GM12878 (cell line): ENCODE data around the gene EPS8L1. TPM values are rescaled to one million over a fixed set of nuclear protein-coding genes. Genes with fewer than 3 reads are reported as not detected.

ENCODE experiments used
- BHLHE40 ChIP-seq, 2 experiments: fragments of 450-650 bp in 1 of 2; IDR thresholded peaks; 2 replicates each; pipeline ENCODE4 v1.6.1; 2011 to 2017; ENCODE audit warnings: low read depth in 2 of 2, borderline replicate concordance in 1 of 2, improper control_type of control experiment in 1 of 2, low read length in 1 of 2, mild to moderate bottlenecking in 1 of 2
- ESRRA ChIP-seq: IDR thresholded peaks from 2 replicates; pipeline ENCODE4 v1.6.1; 2012; ENCODE audit warnings: mild to moderate bottlenecking, low read length, improper control_type of control experiment
- HCFC1 ChIP-seq: fragments of 150-350 bp; IDR thresholded peaks from 2 replicates; pipeline ENCODE4 v1.6.1; 2014; ENCODE audit warnings: low read length
- IKZF1 ChIP-seq: fragments of 450-650 bp; conservative IDR thresholded peaks from 2 replicates; pipeline ENCODE4 v1.6.1; 2017; ENCODE audit warnings: antibody characterized with exemption, mild to moderate bottlenecking
- NFYB ChIP-seq: IDR thresholded peaks from 2 replicates; pipeline ENCODE4 v1.6.1; 2011; ENCODE audit warnings: low read depth, mild to moderate bottlenecking, low read length, improper control_type of control experiment, moderate library complexity; ENCODE audit not compliant: insufficient read depth
- POLR2AphosphoS5 ChIP-seq: IDR thresholded peaks from 2 replicates; pipeline ENCODE4 v1.6.1; 2011; ENCODE audit warnings: mild to moderate bottlenecking, low read length, inconsistent platforms
- SP1 ChIP-seq: IDR thresholded peaks from one replicate; pipeline ENCODE4 v1.6.1; 2011; ENCODE audit warnings: low read depth, low read length
- SRF ChIP-seq, 2 experiments: IDR thresholded peaks; 2 replicates each; pipeline ENCODE4 v1.6.1; 2011; ENCODE audit warnings: low read depth in 2 of 2, low read length in 2 of 2, mild to moderate bottlenecking in 1 of 2, moderate library complexity in 1 of 2
- TARDBP ChIP-seq: IDR thresholded peaks from 2 replicates; pipeline ENCODE4 v1.6.1; 2016; ENCODE audit warnings: borderline replicate concordance
- TCF7 ChIP-seq: IDR thresholded peaks from 2 replicates; pipeline ENCODE4 v1.6.1; 2014; ENCODE audit warnings: antibody characterized with exemption, borderline replicate concordance
- ZNF274 ChIP-seq: IDR thresholded peaks from one replicate; pipeline ENCODE4 v1.8.0; 2011; ENCODE audit not compliant: insufficient read length, insufficient read depth
- polyA plus RNA-seq, 11 experiments: library from polyadenylated mRNA; depleted of rRNA in 4 of 11; unstranded in 6 of 11; stranded (reverse) in 5 of 11; fragments of >200 nt; fragmentation: Nextera tagmentation in 4 of 11; fragmentation: Illumina TruSeq in 1 of 11; extraction: Ambion mirVana in 4 of 11; extraction: Trizol in 1 of 11; gene quantifications; 1 replicate in 1 of 11; 2 replicates in 10 of 11; pipeline versions ENCODE4 v1.2.1 to v1.2.3, GENCODE V29; 2011 to 2016; ENCODE audit warnings: inconsistent platforms in 2 of 11, missing spikeins in 2 of 11, low read depth in 1 of 11
- total RNA-seq, 4 experiments: library from RNA; depleted of rRNA in 3 of 4; stranded (reverse); fragments of >200 nt in 3 of 4; fragmentation: Illumina TruSeq in 1 of 4; extraction: Trizol in 1 of 4; gene quantifications; 2 replicates each; pipeline versions ENCODE4 v1.2.1 to v1.2.3, GENCODE V29; 2013 to 2021
- TF ChIP-seq, protein P1 (sequence below): IDR thresholded peaks from 2 replicates; pipeline ENCODE4 v1.6.1; 2012; ENCODE audit warnings: low read depth, low read length, improper control_type of control experiment
- TF ChIP-seq, protein P2 (sequence below): IDR thresholded peaks from 2 replicates; pipeline ENCODE4 v1.6.1; 2012; ENCODE audit warnings: improper control_type of control experiment, low read depth, low read length; ENCODE audit not compliant: insufficient replicate concordance
- TF ChIP-seq, protein P3 (sequence below): fragments of 450-650 bp; IDR thresholded peaks from 2 replicates; pipeline ENCODE4 v1.6.1; 2017; ENCODE audit warnings: low read depth, mild to moderate bottlenecking, moderate library complexity
- TF ChIP-seq, protein P4 (sequence below): IDR thresholded peaks from 2 replicates; pipeline ENCODE4 v1.6.1; 2012; ENCODE audit warnings: mild to moderate bottlenecking, low read depth, low read length
- TF ChIP-seq, protein P5 (sequence below): IDR thresholded peaks from 2 replicates; pipeline ENCODE4 v1.6.1; 2011; ENCODE audit warnings: borderline replicate concordance, low read depth, mild to moderate bottlenecking, moderate library complexity, mixed read lengths, low read length; ENCODE audit not compliant: insufficient read depth; ENCODE audit errors: extremely low read length

Gene EPS8L1
- total and polyA plus RNA-seq, 10 of the 15 experiments (the other 5 are each of a cell fraction or from before 2014, with no cell fraction given) = 0.68 to 2.2 (median 0.96) TPM; not detected in 2

DNA sequence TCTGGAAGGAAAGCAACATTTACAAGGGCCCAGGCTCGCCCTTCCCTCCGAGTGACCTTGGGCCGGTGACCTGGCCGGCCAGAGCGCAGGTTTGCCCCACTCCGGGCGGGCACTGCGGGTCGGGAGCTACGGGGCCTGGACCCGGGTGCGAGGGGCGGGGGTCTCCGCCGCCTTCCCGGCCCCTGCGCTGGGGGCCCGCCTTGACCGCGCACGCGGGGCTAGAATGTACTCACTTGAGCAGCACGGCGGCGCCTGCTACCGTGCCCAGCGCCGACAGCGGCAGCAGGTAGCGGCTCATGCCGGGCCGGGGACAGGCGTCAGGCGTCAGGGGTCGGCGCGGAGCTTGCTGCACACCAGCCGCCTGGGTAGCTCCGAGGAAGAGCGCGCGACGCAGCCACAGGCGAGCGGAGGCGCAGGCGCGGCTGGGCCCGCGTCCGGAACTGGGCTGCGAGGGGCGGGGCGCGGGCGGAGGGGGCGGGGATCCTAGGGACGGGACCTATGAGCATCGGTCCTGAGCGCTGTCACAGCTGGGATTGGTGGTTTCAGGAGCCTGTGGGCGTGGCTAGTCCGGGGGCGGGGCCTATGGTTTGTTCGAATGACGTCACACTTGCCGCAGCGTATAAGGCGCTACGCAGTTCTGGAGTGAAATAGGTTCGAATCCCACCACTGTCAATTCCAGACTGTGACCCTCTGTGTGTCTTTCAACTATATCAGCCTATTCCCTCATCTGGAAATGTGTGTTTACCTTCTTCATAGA lies 12.8 kb upstream of the EPS8L1 start, which contains the start of gene RDH13 (continued):
- TF ChIP-seq ESRRA (no peak), SRF (IDR thresholded peaks at IDR 0.05; ENCODE audit: low read depth in 2 of 2, low read length in 2 of 2) (no peak), TCF7 (no peak), IKZF1 (0 out of 2 replicates have a peak, but pooled peaks have one; percentile 22), POLR2AphosphoS5 (peak; percentile 47; the same call in 1 of the 2 replicates), HCFC1 (no peak), TARDBP (no peak), ZNF274 (no peak), NFYB (peak; percentile 84), BHLHE40 (IDR thresholded peaks at IDR 0.05; ENCODE audit: borderline replicate concordance in 1 of 2, low read depth in 2 of 2, low read length in 1 of 2) (peak in 1 of 2 experiments; percentile 11; a peak in 1 of 4 replicates), SP1 (peak; percentile 91)
- TF ChIP-seq, protein P1, sequence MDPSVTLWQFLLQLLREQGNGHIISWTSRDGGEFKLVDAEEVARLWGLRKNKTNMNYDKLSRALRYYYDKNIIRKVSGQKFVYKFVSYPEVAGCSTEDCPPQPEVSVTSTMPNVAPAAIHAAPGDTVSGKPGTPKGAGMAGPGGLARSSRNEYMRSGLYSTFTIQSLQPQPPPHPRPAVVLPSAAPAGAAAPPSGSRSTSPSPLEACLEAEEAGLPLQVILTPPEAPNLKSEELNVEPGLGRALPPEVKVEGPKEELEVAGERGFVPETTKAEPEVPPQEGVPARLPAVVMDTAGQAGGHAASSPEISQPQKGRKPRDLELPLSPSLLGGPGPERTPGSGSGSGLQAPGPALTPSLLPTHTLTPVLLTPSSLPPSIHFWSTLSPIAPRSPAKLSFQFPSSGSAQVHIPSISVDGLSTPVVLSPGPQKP = no peak
- TF ChIP-seq, protein P2, sequence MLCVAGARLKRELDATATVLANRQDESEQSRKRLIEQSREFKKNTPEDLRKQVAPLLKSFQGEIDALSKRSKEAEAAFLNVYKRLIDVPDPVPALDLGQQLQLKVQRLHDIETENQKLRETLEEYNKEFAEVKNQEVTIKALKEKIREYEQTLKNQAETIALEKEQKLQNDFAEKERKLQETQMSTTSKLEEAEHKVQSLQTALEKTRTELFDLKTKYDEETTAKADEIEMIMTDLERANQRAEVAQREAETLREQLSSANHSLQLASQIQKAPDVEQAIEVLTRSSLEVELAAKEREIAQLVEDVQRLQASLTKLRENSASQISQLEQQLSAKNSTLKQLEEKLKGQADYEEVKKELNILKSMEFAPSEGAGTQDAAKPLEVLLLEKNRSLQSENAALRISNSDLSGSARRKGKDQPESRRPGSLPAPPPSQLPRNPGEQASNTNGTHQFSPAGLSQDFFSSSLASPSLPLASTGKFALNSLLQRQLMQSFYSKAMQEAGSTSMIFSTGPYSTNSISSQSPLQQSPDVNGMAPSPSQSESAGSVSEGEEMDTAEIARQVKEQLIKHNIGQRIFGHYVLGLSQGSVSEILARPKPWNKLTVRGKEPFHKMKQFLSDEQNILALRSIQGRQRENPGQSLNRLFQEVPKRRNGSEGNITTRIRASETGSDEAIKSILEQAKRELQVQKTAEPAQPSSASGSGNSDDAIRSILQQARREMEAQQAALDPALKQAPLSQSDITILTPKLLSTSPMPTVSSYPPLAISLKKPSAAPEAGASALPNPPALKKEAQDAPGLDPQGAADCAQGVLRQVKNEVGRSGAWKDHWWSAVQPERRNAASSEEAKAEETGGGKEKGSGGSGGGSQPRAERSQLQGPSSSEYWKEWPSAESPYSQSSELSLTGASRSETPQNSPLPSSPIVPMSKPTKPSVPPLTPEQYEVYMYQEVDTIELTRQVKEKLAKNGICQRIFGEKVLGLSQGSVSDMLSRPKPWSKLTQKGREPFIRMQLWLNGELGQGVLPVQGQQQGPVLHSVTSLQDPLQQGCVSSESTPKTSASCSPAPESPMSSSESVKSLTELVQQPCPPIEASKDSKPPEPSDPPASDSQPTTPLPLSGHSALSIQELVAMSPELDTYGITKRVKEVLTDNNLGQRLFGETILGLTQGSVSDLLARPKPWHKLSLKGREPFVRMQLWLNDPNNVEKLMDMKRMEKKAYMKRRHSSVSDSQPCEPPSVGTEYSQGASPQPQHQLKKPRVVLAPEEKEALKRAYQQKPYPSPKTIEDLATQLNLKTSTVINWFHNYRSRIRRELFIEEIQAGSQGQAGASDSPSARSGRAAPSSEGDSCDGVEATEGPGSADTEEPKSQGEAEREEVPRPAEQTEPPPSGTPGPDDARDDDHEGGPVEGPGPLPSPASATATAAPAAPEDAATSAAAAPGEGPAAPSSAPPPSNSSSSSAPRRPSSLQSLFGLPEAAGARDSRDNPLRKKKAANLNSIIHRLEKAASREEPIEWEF = no peak
- TF ChIP-seq, protein P3, sequence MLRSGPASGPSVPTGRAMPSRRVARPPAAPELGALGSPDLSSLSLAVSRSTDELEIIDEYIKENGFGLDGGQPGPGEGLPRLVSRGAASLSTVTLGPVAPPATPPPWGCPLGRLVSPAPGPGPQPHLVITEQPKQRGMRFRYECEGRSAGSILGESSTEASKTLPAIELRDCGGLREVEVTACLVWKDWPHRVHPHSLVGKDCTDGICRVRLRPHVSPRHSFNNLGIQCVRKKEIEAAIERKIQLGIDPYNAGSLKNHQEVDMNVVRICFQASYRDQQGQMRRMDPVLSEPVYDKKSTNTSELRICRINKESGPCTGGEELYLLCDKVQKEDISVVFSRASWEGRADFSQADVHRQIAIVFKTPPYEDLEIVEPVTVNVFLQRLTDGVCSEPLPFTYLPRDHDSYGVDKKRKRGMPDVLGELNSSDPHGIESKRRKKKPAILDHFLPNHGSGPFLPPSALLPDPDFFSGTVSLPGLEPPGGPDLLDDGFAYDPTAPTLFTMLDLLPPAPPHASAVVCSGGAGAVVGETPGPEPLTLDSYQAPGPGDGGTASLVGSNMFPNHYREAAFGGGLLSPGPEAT = no peak
- TF ChIP-seq, protein P4, sequence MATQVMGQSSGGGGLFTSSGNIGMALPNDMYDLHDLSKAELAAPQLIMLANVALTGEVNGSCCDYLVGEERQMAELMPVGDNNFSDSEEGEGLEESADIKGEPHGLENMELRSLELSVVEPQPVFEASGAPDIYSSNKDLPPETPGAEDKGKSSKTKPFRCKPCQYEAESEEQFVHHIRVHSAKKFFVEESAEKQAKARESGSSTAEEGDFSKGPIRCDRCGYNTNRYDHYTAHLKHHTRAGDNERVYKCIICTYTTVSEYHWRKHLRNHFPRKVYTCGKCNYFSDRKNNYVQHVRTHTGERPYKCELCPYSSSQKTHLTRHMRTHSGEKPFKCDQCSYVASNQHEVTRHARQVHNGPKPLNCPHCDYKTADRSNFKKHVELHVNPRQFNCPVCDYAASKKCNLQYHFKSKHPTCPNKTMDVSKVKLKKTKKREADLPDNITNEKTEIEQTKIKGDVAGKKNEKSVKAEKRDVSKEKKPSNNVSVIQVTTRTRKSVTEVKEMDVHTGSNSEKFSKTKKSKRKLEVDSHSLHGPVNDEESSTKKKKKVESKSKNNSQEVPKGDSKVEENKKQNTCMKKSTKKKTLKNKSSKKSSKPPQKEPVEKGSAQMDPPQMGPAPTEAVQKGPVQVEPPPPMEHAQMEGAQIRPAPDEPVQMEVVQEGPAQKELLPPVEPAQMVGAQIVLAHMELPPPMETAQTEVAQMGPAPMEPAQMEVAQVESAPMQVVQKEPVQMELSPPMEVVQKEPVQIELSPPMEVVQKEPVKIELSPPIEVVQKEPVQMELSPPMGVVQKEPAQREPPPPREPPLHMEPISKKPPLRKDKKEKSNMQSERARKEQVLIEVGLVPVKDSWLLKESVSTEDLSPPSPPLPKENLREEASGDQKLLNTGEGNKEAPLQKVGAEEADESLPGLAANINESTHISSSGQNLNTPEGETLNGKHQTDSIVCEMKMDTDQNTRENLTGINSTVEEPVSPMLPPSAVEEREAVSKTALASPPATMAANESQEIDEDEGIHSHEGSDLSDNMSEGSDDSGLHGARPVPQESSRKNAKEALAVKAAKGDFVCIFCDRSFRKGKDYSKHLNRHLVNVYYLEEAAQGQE = no peak
- TF ChIP-seq, protein P5, sequence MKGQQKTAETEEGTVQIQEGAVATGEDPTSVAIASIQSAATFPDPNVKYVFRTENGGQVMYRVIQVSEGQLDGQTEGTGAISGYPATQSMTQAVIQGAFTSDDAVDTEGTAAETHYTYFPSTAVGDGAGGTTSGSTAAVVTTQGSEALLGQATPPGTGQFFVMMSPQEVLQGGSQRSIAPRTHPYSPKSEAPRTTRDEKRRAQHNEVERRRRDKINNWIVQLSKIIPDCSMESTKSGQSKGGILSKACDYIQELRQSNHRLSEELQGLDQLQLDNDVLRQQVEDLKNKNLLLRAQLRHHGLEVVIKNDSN = no peak
